MV-4-11 (cell line): Measurements from ENCODE around the gene HSPA9.

Experiments used
- DNase-seq: peaks from one replicate; lab custom pipeline; 2025; lab: John Stamatoyannopoulos, UW

Gene HSPA9

DNA sequence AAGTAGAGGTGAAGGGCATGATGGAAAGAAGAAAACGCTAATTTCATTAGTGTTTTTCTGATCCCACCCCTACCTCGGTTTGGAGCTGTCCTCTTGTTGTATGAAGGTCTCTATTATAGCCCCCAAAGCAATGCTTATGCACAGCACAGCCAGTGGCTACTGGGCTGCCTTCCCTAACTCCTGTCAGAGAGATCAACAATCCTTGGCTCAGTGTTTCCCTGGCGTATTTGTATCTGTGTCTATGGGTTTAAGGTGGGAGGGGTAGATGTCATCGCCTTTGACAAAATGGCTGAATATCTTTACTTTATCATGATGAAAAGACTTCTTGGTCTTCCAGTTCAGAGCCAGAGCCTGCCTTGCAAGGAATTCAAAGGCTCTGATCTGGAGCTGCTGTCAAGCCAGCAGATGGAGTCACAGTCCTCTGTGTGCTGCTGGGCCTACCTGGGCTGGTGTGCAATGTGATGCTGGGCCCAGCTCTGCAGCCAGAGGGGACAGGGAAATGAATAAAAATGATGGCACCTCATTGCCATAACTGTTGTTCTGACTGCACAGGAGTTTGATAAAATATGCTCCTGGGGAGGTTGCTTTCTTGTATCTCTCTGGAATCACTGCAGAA is 20.1 kb upstream of the HSPA9 start:
- no peak for DNase-seq

DNA sequence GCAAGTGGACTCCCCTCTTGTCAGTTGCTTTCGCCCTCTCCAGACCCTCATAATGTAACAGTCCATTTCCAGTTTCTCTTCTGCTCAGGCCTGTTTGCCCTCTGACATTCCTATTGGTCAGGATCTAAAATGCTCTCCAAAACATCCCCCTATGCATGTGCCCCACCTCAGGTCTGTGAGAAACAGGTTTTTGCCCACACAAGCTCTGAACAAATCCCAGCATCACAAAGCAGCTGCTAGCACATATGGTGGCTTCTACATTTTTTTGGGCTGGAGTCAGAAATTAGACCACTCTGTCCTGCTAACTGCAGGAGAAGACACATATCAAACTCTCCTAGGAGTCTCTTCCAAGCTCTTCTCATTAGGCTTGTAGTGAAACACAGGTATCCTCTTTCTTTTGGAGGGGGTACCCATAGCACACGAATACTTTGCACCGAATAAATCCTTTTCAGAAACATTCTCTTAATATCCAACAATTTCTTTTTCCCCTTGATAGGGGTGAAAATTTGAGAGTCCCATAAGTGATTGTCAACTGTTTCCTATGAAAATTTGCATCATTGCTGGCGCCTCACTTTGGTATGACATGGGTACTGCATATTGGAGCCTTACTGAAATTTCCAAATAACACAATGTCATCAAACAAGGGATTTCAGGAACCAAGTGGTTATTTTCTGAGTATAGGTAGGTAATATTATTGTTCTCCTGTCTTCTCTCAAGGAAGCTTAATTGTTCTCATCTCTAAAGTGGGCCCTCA is 19.3 kb upstream of the HSPA9 start:
- no peak for DNase-seq

DNA sequence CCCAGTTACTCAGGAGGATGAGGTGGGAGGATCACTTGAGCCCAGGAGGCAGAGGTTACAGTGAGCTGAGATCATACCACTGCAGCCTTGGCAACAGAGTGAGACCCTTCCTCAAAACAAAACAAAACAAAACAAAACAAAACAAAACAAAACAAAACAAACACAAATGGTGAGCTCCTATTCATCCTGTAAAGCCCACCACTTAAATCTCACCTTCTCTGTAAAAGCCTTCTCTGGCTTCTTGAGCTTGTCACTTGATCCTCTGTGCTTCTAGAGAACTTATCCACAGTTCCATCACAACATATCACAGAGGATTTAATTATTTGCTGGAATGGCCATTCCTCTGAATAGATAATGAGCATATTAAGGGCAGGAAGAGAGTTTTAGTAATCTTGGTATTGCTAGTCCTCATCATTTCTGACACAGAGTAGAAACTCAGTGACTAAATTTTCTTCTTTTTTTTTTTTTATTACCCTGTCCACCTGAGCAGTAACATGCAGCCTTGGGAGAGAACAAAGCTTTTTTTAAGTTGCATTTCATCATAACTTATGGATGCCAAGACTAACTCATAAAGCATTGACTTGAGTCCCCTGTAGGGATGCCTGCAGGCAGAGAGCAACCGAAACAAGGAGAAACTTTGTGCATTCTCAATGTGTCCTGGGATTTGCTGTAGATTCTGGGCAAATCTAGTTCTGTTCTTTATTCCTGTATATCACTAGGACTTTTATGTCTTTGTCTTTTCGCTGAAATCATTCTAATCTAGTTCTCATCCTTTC is 13.0 kb upstream of the HSPA9 start:
- no peak for DNase-seq

DNA sequence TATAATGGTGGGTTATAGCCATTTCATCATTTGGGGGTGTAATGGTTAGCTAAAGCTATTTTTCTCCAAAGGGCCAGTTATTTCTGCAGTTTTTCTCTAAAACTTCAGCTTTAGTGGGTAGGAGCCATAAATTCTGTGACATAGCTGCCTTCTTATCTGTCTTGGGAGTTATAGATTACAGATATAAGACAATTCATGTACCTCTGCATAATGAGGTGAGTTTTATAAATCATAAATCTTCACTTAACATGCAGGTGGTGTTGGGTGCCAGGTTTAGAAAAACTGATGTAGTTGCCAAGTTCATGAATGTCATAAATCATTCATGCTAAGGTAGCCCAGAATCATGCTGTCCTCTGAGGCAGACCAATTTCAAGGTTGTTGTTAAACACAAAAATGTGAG is 10.0 kb upstream of the HSPA9 start:
- no peak for DNase-seq

DNA sequence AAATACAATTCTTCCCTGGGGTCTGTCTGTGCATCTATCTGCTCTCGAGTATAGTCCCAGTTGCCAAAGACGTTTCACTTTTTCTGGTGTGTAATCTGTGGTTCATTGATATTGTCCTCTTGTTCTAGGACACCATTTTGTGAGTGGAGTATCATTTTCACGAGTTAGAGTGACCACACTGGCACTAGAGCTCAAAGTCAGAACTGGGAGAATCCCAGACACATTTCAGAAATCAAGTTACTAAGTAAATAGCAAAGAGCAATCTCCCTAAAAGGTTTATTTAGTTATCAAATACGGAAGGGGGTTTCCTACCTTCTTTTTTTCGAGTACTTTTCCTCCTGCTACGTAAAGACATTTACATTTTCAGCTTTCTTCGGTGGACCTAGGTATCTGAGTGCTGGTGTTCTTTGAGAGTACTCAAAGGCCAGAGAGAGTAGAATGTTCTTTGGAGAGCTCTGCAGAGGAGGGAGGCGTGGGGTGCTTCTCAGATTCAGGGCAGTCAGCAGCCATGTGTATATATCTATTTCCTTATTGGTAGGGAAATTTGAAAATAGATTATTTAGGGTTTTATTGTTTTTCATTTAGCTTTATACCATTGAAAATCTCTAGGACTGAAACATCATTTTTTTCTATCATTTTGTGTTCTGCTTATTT is 8.9 kb upstream of the HSPA9 start:
- no peak for DNase-seq

DNA sequence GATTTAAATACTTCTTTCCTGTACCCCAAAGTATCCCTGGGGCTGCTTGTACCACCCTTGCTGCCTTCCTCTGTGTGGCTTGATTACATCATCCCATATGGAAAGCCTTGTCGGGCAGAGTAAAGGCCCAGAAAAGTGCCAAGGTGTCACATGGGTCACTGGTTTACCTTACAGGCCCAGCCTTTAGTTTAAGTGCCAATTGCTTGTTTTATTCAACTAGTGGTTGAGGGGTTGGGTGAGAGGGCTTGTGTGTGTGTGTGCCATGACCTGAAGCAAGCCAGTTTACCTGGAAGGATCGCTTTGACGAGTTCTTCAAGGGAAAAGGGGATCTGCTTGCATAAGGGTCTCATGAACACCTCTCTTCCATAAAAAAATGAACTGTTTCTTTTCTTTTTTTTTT is 7.8 kb upstream of the HSPA9 start:
- DNase-seq = no peak

DNA sequence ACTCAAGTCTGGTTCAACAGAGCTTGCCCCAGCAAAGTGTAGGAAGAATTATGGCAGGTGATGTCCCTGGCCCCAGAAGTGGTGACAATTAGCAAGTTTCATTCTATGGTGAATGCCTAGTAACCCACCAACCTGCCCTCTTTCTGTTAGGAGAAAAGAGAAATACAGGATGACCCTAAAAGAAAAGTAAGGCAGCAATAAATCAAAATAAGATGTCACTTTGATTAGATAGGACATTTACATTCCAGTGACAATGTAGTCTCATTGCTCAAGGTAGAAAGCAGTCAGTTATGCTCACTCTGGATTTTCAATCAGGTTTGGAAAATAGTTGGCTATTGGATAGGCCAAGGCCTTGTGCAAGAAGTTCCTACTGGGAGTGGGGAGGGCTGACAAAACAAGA is 5.6 kb upstream of the HSPA9 start:
- no peak for DNase-seq

DNA sequence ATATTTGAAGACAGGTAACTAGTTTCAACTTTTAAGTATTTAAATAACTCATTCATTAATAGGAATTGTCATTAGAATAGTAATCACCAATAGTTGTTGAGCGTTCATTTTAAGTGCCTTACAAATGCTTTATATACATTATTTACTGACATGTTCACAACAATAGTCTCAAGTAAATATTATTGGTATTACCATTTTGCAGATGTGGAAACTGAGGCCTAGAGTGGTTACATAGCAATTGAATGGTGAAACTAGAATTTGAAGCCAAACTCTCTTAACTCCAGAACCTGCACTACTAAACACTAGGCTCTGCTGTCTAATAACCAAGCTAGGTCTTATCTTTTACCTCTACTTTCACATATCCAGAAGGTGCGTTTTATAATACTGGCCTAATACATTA is 4.8 kb upstream of the HSPA9 start:
- no peak for DNase-seq

DNA sequence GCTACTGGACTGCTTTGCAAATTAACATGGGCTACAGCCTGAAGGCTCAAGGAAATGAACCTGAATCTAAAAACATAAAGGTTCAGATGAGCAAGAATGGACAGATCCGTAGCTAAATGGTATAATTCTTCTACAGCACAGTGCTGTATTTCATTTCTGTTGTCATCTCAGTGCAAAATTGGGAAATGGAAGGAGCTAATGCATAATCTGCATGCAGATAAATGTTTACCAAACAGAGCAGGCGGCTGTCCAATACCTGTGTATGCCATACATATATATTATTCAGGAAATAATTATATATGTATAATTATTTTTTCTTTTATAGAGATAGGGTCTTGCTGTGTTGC is 4.3 kb upstream of the HSPA9 start:
- DNase-seq = no peak

DNA sequence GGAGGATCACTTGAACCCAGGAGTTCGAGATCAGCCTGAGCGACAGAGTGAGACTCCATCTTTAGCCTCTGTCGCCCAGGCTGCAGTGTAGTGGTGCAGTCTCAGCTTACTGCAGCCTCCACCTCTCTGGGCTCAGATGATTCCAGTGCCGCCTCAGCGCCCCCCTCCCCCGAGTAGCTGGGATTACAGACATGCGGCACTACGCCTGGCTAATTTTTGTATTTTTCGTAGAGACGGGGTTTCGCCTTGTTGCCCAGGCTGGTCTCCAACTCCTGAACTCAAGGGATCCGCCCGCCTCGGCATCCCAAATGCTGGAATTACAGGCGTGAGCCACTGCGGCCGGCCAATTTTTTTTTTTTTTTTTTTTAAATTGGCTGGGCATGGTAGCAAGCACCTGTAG is 2.3 kb upstream of the HSPA9 start:
- no peak for DNase-seq

DNA sequence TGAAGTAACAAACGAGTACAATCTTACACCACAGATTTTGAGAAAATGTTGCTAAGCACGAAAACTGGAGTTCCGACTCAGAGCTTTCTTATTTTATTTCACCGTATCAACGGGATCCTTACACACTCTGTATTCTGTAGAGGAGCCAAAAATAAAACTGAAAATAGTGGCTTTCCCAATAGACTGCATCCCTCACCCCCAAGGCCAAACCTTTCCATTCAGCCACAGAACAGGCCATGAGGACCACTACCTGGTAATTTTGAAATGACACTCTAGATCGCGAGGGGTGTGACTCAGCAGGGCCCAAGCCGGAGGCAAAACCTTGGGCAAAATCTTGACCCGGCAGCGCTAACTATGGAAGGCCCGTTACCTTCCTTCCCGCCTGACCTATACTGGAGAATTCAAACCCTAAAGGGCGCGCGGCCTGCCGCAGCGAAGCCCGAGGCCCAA is 432 bp downstream of the HSPA9 start:
- DNase-seq = no peak

DNA sequence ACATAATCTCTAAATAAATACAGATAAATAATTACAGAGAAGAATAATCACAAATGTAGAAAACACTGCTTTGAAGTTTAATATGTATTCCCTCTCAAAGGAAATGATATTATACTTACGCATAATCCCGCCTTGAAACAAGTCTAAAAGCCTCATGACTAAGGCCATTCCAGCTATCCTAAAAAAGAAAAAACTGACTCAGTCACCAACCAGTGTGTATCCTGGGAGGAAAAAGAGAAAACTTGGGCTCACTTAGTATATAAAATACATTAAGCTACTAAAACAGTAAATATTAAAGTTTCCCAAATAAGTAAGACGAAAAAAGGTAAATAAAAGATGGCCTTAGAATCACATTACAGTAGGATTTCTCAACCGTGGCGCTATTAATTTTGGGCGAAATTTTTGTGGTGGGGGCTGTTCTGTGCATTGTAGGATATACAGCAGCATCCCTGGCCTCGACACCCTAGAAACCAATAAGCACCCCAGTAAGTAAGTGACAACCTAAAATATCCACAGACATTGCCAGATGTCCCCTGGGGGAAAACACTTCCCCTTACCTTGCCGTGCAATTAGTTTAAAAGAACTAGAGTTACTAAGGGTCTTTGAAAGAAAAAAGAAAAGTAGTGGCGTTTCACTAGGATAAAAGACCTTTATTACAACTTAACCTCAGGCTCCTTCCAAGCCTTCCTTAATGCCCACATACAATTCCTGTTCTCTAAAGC is 1.1 kb downstream of the HSPA9 start:
- no peak for DNase-seq

DNA sequence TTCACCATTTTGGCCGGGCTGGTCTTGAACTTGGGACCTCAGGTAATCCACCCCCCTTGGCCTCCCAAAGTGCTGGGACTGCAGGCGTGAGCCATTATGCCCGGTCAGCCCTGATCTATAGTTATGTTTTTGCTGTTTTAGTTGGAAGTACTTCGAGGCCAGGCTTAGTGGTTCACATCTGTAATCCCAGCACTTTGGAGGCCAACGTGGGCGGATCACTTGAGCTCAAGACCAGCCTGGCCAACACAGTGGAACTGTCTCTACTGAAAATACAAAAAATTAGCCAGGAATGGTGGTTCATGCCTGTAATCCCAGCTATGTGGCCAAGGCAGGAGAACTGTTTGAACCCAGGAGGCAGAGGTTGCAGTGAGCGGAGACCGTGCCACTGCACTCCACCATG is 2.0 kb downstream of the HSPA9 start:
- no peak for DNase-seq

DNA sequence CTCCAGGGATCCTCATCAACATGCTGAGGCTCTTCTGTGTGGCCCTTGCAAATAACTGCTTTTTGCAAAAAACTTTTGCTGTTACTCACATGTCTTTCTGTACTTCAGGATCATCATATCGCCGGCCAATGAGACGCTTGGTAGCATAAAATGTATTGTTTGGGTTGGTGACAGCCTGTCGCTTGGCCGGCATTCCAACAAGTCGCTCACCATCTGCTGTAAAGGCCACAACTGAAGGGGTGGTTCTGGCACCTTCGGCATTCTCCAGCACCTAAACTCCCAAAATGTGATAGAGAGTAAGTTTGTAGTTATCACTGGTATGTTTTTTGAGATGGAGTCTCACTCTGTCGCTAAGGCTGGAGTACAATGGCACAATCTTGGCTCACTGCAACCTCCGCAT is 4.3 kb downstream of the HSPA9 start:
- no peak for DNase-seq

DNA sequence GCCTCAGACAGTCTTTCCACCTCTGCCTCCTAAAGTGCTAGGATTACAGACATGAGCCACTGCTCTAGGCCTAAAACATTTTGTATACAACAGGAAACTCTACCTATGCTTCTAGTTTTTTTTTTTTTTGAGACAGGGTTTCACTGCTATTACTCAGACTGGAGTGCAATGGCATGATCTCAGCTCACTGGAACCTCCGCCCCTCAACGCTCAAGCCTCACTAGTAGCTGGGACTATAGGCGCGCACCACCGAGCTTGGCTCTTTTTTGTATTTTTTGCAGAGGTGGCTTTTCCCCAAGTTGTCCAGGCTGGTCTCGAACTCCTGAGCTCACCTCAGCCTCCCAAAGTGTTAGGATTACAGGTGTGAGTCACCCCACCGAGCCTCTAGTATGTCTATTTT is 5.4 kb downstream of the HSPA9 start:
- no peak for DNase-seq

DNA sequence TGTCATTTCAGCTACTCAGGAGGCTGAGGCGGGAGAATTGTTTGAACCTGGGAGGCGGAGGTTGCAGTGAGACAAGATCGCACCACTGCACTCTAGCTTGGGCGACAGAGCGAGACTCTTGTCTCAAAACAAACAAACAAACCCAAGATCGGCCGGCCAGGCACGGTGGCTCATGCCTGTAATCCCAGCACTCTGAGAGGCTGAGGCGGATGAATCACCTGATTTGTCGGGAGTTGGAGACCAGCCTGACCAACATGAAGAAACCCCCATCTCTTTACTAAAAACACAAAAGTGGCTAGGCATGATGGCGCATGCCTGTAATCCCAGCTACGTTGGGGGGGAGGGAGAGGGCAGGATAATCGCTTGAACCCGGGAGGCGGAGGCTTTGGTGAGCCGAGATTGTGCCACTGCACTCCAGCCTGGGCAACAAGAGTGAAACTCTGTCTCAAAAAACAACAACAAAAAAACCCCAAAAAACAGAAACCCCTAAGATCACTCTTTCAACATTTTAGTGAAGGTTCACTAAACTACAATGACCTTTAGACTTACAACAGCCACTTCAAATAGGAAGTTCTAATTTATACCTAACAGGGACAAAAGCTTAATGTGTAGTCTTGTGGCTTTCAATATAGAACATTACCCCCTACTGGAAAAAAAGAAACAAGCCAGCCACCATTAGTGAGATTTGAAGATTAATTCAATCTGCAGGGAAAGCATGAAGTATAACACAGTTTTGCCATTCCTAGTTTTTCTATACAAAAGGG is 7.0 kb downstream of the HSPA9 start:
- DNase-seq = no peak

DNA sequence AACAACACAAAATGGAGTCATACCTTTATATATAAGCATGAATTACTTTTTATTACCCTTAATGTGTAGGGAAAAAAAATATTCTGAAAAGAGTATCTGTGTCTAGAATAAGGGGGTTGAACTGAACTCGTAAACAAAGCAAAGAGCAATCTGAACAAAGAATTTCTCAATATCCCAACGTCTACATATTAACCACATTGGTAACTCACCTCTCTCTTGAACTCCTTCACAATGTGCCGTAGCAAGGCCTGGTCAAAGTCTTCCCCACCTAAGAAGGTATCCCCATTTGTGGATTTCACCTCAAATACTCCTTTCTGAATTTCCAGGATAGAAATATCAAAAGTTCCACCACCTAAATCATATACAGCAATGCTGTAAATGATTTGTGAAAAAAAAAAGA is 8.4 kb downstream of the HSPA9 start:
- DNase-seq = no peak

DNA sequence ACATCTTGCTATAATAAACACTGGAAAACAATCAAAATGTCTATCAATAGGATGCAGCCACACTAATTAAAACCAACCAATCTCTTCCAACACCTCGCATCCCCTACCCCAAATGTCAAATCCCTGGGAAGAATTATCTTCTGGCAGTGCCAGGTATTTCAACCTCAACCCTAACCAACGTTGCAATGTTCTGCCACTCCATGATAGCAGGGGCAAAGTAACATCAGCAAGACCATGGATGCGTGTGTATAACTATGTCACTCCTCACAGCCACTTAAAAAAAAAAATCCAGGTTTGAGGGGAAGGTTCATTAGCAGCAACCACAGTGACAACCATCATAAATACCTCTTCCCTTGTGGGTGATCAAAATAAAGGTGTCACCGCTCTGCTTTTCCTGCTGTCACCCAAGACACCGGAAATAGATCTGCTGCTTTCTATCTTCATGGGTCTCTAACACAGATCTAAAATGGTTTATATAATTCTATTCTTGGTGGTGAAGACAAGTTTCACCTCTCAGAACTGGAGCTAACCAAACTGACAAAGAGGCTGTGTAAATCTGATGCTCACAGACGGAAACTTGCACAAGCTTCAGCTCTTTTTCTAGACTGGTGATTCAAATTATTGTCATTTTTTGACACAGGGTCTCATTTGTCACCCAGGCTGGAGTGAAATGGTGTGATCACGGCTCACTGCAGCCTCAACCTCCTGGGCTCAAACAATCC is 9.9 kb downstream of the HSPA9 start:
- DNase-seq = no peak

DNA sequence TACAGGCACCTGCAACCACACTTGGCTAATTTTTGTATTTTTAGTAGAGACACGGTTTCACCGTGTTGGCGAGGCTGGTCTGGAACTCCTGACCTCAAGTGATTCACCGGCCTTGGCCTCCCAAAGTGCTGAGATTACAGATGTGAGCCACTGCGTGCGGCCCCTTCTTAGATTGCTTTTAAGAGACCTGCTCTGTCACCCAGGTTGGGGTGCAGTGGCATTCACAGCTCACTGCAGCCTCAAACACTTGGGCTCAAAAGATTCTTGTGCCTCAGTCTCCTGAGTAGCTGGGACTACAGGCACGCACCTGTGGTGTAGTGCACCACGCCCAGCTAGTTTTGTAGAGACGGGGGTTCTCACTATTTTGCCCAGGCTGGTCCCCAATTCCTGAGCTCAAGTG is 11.0 kb downstream of the HSPA9 start:
- DNase-seq = no peak

DNA sequence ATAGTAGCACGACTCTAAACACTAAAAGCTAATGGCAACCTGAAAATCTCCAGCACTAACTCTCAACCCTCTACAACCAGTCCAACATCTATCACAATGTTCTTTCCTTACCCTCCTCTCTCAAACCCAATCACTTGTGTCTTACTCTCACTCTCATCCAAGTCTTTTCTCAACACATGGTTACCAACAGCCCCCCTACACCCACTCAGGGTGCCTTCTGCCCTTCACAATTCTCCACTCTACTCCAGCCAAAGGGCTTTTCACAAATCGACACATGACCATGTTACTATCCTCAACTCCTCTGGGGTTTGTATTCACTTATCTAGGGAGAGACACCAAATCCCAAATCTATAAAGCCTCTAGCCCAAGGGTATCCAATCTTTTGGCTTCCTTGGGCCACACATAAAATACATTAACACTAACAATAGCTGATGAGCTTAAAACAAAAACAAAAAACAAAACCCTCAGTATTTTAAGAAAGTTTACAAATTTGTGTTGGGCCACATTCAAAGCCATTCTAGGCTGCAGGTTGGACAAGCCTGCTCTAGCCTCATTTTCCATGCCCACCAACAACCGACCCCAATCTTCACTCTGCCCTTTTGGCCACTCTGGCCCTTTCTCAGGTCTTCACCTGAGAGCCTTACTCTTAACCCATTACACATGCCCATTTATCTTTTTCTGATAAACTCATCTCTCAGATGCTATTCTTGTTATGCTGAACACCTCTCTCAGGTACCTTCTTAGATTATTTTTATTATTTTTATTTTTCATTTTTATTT is 11.7 kb downstream of the HSPA9 start:
- no peak for DNase-seq
